OCI-M2 (cell line): ENCODE data around the gene ARAP2.

Source experiments
- DNase-seq: peaks from one replicate; lab custom pipeline; 2025; ENCODE audit not compliant: unreplicated experiment; lab: John Stamatoyannopoulos, UW

ARAP2 gene

DNA sequence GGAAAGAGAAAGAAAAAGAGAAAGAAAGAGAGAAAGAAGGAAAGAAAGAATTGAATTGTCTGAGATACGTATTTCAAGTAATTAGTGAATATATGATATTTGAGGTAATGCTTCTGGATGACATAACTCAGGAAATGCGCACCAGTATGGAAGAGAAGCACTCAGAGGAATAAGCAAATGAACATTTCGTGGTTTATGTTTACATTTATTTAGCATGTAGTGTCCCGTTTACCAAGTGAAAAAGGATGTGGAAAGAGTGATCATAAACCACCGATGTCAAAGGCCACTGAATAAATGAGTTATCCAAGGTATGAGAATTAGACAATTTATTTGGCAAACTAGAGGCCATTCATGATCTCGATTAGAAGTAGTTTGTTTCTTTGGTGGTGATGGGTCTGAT is 200.4 kb downstream of the ARAP2 start:
- no peak for DNase-seq

DNA sequence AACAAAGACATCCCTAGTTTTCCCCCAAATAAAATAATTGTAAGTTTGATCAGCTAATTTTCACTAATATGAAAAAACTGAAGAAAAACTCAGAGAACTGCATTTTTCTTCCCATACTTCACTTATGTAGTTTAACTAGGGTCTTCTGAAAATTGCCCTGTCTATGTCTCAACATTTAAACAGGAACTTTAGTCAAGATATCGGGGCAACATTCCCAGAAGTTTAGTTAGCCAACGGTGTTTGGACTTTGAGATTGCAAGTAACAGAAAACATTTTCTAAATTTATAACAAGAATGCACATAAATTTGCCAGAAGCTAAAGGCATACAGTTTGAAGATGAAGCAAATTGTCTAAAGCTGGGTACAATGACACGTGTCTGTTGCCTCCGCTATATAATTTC is 201.1 kb downstream of the ARAP2 start:
- DNase-seq, result no peak

DNA sequence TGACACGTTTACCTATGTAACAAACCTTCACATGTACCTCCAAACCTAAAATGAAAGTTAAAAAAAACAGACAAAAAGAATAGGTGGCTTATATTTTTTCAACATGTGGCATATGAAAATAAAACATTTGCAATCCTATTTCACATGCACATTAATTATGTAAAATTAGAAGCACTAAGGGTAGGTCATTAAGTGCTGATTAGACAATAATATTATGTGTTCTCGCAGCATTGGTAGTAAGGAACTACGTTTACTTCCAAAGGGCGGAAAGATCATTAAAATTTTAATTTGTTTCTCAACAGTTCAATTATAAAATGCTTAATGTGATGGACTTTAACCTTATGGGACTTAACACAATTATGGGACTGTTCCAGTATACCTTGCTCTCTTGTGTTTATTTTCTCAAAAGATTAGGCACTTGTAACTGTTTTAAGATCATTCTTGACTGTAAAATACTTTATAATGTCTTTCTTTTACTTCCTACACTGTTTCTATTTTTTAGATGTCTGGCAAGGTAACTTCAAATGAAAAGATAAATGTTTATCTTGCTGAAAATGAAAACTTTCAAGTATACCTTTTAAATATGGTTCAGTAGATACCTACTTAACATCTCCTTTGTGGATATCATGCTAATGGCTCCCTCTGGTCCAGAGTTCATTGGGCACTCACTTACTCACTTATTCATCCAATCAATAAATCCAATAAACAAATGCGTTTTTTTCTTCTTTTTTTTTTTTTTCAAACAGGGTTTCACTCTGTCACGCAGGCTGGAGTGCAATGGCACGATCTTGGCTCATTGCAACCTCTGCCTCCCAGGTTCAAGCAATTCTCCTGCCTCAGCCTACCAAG is 202.0 kb downstream of the ARAP2 start:
- no peak for DNase-seq

DNA sequence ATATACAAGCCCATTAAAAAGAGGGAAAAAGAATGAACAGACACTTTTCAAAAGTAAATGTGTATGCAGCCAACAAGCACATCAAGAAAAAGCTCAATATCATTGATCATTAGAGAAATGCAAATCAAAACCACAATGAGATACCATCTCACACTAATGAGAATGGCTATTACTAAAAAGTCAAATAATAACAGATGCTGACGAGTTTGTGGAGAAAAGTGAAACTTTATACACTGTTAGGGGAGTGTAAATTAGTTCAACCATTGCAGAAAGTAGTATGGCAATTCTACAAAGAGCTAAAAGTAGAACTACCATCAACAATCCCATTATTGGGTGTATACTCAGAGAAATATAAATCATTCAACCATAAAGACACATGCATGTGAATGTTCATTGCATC is 203.0 kb downstream of the ARAP2 start:
- DNase-seq, result no peak

DNA sequence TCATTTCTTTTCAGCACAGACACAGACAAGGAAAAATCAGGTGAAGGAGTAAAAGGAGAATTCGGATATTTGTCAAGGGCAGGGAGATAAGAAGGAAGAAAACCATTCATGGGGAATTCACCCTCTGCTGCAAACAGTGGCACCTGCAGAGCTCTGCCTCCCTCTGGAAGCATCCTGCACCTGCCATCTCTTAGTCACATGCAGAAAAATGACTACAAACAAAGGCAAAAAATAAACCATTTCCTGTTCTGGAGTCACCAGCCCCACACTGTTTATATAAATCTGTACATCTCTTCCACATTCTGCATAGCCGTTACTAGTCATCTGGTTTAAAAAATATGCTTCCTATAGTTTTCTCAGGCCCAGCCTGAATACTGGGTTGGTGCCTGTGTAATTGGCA is 205.3 kb downstream of the ARAP2 start:
- DNase-seq, result no peak

DNA sequence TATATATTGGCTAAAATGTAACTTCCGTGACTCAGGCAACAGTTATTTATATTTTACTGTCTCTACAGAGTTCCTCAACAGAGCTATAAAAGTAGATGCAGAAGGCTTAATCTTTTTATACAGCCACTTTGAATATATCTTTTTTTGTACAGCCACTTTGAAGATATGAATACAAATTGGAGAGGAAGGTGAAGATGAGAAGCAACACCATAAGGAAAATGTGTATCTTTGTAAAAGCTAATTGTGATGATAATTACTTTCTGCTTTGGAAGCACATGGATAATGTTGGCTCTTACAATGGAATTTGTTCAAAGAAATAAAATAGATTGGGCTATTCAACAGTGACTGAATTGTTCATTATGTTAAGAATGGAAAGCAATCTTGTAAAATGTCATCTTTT is 205.8 kb downstream of the ARAP2 start:
- DNase-seq, result no peak

DNA sequence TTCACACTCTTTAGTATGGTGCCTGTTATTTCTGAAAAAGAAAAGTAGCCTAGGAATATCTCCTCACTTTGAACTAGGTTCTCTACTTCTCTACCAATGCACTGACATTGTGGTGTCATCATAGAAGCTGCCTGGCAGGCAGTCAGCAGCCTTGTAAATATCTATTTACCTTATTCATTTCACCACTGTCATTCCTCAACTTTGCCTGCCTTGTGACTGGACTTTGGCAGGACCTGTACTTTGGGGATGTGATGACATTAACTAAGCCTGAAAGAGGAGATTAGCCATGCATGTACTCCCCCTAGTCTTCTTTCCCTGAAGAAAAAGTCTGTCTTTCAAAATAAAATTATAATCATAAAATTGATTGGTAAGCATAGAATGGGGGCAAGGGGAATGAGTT is 207.2 kb downstream of the ARAP2 start:
- DNase-seq, result no peak

DNA sequence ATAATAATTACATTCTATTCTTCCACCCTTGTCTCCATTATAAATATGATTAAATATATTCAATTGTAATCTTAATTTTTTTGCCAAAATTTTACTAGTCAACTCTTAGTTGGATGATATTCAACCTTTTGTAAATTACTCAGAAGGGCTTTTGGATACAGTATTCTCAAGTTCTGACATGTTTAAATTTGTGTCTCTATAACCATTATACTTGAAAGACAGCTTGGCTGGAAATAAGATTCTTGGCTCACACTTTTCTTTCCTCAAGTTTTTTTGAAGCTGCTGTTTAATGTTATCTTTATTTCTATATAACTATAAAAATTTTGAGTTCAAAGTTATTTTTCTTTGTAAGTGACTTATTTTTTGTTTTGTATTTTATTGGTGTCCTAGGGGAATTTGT is 214.4 kb downstream of the ARAP2 start:
- DNase-seq, result no peak

DNA sequence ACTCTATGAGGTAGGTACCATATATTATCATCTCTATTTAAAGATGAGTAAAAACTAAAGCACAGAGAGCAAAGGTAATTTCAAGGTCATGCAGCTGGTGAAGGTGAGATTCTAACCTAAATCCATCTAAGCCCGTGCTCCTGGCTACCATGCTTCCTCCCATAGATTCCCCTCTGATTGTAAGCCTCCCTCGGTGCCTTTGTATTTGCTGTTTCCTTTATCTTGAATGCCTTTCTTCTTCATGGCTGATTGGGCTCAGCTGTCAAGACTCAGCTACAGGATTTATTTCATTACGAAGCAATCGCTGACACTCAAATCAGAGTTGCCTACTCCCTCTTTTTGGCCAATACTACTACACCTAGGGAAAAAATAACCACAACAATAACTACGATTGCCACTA is 217.1 kb downstream of the ARAP2 start:
- no peak for DNase-seq

DNA sequence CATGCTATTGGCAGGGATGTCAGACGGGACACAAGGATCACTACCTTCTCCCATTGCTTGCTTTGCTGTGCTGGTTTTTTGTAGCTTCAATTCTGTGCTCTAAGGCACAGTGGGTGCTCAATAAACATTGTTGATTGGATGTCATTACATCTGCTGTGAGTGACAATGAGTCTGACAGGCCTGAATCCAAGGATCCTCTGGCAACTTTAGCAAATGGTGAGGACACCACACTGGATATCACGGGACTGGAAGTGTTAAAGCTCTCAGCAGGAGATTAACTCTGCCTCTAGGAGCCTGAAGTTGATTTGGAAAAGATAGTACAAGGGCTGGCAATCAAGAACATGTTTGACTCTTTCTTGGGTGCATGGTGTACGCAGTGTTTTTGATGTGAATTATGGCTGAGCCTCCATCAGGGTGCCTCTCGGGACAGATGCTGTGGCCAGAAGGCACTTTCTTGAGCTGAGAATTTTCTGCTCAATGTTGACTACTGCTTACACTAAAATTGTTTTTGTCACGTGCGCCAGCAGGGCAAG is 217.9 kb downstream of the ARAP2 start:
- no peak for DNase-seq

DNA sequence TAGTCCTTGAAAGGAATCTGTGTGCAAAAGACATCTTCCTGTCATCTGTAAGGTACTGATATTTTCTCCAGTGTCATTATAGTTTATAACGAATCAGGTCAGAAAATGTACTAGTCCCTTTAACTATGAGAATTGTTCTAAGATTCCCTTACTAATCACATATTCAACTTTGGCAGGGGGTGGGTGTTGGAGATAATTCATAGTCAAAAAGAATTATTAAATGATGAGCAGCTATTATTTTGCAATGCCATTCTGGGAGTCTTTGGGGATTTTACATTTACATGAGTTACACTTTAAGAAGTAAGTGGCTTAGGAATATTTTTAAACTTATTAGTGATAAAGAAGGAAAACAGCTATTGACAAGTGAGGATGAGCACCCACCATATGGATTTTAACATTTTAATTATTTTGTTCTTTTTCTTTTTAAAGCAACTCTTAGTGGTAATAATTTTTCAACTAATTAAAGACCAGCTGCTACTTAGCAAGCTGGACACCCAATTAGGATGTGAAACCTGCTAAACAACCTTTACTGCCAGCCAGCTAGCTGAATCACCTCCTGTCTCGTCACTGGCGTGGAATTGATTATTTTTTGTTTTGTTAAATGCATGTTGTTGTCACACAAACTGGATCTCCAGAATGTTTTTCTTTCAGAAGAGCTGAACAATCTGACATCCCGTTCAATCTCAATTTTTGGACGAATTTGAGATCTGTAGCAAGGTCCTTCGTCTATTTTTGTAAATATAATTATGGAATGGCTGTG is 219.2 kb downstream of the ARAP2 start:
- no peak for DNase-seq

DNA sequence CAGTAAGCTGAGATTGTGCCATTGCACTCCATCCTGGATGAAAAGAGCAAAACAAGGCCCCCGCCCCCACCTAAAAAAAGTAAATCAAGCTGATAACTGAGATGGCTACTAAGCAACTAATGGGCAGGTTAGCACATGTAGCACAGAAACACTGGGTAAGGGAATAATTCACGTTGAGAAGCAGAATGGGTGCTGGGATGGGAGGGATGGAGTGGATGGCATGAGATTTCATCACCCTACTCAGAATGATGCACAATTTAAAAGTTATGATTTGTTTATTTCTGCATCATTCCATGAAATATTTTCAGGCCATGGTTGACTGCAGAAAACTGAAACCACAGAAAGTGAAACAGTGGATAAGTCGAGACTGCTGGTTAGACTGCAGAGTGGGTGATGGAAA is 224.0 kb downstream of the ARAP2 start:
- no peak for DNase-seq
